NOMO-1 treated with DMSO at 0.1 percent for 48 hours (cell line): ENCODE measurements around the gene SLC22A4.

Source experiments
- DNase-seq: peaks from one replicate; lab custom pipeline; 2025; ENCODE audit not compliant: unreplicated experiment; lab: John Stamatoyannopoulos, UW

The SLC22A4 gene

DNA sequence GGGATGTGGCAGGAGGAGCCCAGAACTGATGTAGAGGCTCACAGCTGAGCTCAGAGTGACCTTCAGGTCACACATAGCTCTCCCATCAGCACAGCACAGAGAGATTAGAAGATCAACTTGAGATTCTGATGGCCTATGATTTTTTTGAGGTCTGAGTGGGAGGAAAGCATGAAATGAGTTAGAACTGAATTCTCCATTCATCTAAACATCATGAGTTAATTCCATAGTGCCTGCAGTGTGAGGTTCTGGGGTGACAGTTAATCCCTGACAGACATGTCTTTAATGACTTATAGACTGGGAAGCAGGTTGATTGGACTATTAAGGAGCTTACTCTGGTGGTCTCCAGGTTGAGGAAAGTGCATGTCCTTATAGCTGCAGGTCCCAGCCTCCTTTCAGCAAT, 97.7 kb downstream of the SLC22A4 start:
- no peak for DNase-seq

DNA sequence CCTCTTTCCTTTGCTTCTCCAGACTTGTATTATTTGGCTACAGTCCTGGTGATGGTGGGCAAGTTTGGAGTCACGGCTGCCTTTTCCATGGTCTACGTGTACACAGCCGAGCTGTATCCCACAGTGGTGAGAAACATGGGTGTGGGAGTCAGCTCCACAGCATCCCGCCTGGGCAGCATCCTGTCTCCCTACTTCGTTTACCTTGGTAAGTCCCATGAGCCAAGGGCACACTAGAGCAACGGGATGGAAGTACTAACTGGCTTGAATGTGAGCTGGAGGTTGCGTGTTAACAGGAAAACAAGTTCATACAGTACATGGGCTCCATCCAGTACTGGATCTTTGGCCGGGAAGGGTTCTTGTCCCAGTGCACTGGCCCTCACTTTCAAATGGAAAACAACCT, 98.2 kb downstream of the SLC22A4 start:
- no peak for DNase-seq

DNA sequence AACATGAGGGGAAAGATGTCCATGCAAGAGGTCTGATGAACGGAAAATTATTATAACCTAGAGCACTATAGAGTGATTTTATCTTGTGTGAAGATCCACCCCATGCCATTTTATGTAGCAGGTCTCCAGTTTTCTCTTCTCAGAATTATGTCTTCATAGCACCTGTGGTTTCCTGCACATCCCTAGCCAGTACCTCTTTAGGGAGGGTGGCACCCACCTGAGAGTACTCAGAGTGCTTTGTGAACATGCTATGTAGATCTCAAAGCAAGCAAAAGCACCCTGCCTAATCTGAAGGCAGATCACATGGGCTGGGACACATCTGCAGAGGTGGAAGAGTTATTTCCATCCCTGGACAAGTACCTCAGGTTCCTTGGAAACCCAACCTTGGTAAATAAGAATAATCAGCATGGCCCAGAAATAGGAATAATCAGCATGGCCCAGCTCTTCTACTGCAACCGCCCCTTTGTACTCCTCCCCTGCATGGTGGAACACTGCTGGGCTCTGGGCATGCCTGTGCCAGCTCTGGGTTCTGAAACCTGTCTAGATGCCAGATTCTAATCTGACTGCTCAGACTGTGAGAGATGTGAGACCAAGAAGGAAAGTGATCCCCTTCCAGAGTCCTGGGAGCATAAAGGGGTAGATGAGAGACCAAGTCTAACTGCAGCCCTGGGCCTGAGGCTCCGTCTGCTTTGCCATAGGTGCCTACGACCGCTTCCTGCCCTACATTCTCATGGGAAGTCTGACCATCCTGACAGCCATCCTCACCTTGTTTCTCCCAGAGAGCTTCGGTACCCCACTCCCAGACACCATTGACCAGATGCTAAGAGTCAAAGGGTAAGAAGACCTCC, 99.0 kb downstream of the SLC22A4 start:
- no peak for DNase-seq
